ENCODE results near the gene CRISPLD2. TPM values are rescaled to one million over a fixed set of nuclear protein-coding genes. Genes with fewer than 3 reads are reported as not detected.

The CRISPLD2 gene
- total RNA-seq, 1 experiment from 2014 or later, result 9.4 TPM

- TF ChIP-seq ZNF423 (CRISPR knock-in tag; IDR thresholded peaks at IDR 0.05), result no peak
- no peak for TF ChIP-seq FOXJ3 (CRISPR knock-in tag; IDR thresholded peaks at IDR 0.05; ENCODE audit: borderline replicate concordance)
- TF ChIP-seq MAX (CRISPR knock-in tag; IDR thresholded peaks at IDR 0.05), result no peak
- no peak for TF ChIP-seq ERG (CRISPR knock-in tag; IDR thresholded peaks at IDR 0.05)
- no peak for TF ChIP-seq AFF4 (CRISPR knock-in tag; IDR thresholded peaks at IDR 0.05; ENCODE audit: borderline replicate concordance)
- no peak for TF ChIP-seq JUN (CRISPR knock-in tag; IDR thresholded peaks at IDR 0.05)
- TF ChIP-seq MXD4 (CRISPR knock-in tag; IDR thresholded peaks at IDR 0.05; ENCODE audit: borderline replicate concordance), result no peak
- no peak for TF ChIP-seq TEAD4 (CRISPR knock-in tag; IDR thresholded peaks at IDR 0.05)
- TF ChIP-seq ZNF281 (CRISPR knock-in tag; IDR thresholded peaks at IDR 0.05), result no peak
- ChIA-PET POLR2A (no interaction called here), CTCF (interaction anchor here (0.6 to 0.8 kb wide), 2 partner anchors 12 to 36 kb away, joined by 3 read pairs; no protein-coding TSS in a partner anchor)
- Mint-ChIP-seq H3K9me3 (no peaks in the 10 kb centered on the region), H3K27me3 (ENCODE audit: low read depth) (no peaks in the 10 kb centered on the region), H3K4me3 (no peak overlapping the region), H3K4me1 (no peaks in the 10 kb centered on the region), H3K36me3 (no peaks in the 10 kb centered on the region), H3K27ac (no peak overlapping the region)
- no peak for DNase-seq (ENCODE audit: low spot score)
- ATAC-seq, result no peak
These were observed 93.5 kb downstream of the CRISPLD2 start for GRCh38 chr16:84913315-84913714.

- POLR2A ChIA-PET, result no interaction called here
- Mint-ChIP-seq H3K36me3 (no peaks in the 10 kb centered on the region), H3K27ac (no peak overlapping the region), H3K9me3 (no peaks in the 10 kb centered on the region), H3K27me3 (ENCODE audit: low read depth) (no peaks in the 10 kb centered on the region), H3K4me3 (no peak overlapping the region), H3K4me1 (no peaks in the 10 kb centered on the region)
- no peak for DNase-seq (ENCODE audit: low spot score)
- no peak for ATAC-seq
- CTCF ChIA-PET, result interaction anchor here (2.9 kb wide), 1 partner anchor 11 kb away, joined by 22 read pairs; no protein-coding TSS in a partner anchor
- TF ChIP-seq ARID4B (CRISPR knock-in tag; IDR thresholded peaks at IDR 0.05; ENCODE audit: borderline replicate concordance) (no peak), ZSCAN18 (CRISPR knock-in tag; IDR thresholded peaks at IDR 0.05) (no peak), ZNF425 (CRISPR knock-in tag; conservative IDR thresholded peaks at IDR 0.05) (no peak), ZBTB21 (CRISPR knock-in tag; IDR thresholded peaks at IDR 0.05; ENCODE audit: borderline replicate concordance) (no peak), ZNF281 (CRISPR knock-in tag; IDR thresholded peaks at IDR 0.05) (no peak), FOXJ3 (CRISPR knock-in tag; IDR thresholded peaks at IDR 0.05; ENCODE audit: borderline replicate concordance) (no peak), CREM (CRISPR knock-in tag; IDR thresholded peaks at IDR 0.05) (no peak)
These were observed 94.5 kb downstream of the CRISPLD2 start for GRCh38 chr16:84914273-84914672.

Data from WTC11 (cell line).